Natural killer cell (primary cell): Measurements from ENCODE around the gene RCBTB2. TPM values are rescaled to one million over a fixed set of nuclear protein-coding genes. Genes with fewer than 3 reads are reported as not detected.

Experiments
- ATAC-seq, 3 donors: fragments of 150-1000 bp in 2 of 3; fragments of 200-7000 bp in 1 of 3; cut with Tn5 transposase; 1 replicate in 1 of 3; 2 replicates in 2 of 3; pipeline ENCODE4 v1.10.0; 2021; ENCODE audit warnings: mild to moderate bottlenecking in 2 of 3, moderate library complexity in 2 of 3
- DNase-seq, 2 donors: peaks; one replicate each; pipeline versions ENCODE4 v3.0.0 to v3.0.0-alpha.2; 2013 to 2021; ENCODE audit warnings: mixed read lengths in 1 of 2
- H3K27ac ChIP-seq: one replicate; pipeline ENCODE4 v1.5.1; 2013; ENCODE audit warnings: mild to moderate bottlenecking, low read length
- H3K27me3 ChIP-seq: one replicate; pipeline ENCODE4 v1.6.1; 2013; ENCODE audit warnings: low read length; ENCODE audit not compliant: control insufficient read depth, insufficient read depth
- H3K36me3 ChIP-seq: one replicate; pipeline ENCODE4 v1.6.1; 2013; ENCODE audit warnings: low read length; ENCODE audit not compliant: control insufficient read depth, insufficient read depth
- H3K4me1 ChIP-seq: one replicate; pipeline ENCODE4 v1.6.1; 2013; ENCODE audit warnings: low read length; ENCODE audit not compliant: control insufficient read depth, insufficient read depth
- H3K4me3 ChIP-seq: one replicate; pipeline ENCODE4 v1.5.1; 2013; ENCODE audit warnings: low read length
- H3K9me3 ChIP-seq: one replicate; pipeline ENCODE4 v1.6.1; 2013; ENCODE audit warnings: low read length; ENCODE audit not compliant: control insufficient read depth, insufficient read depth
- H3K27ac Mint-ChIP-seq, 2 donors: one replicate each; pipeline ENCODE4 v1.8.0; 2022; ENCODE audit warnings: mild to moderate bottlenecking in 2 of 2, mixed read lengths in 2 of 2, moderate library complexity in 1 of 2
- H3K27me3 Mint-ChIP-seq, 2 donors: one replicate each; pipeline ENCODE4 v1.8.0; 2022; ENCODE audit warnings: low read depth in 2 of 2, mixed read lengths in 2 of 2
- H3K36me3 Mint-ChIP-seq: one replicate; pipeline ENCODE4 v1.8.0; 2022; ENCODE audit warnings: mixed read lengths
- H3K4me1 Mint-ChIP-seq, 2 donors: one replicate each; pipeline ENCODE4 v1.8.0; 2022; ENCODE audit warnings: mixed read lengths in 2 of 2
- H3K4me3 Mint-ChIP-seq: one replicate; pipeline ENCODE4 v1.8.0; 2022; ENCODE audit warnings: mild to moderate bottlenecking, moderate library complexity, mixed read lengths
- H3K9me3 Mint-ChIP-seq, 2 donors: one replicate each; pipeline ENCODE4 v1.8.0; 2022; ENCODE audit warnings: mixed read lengths in 2 of 2
- WGBS: methylation state at CpG from one replicate; pipeline ENCODE4 v1.1.7; 2013; ENCODE audit warnings: missing lambda C conversion rate; ENCODE audit not compliant: insufficient coverage; 5-methylcytosine and 5-hydroxymethylcytosine counted together
- intact Hi-C: fragments of 100-400 bp; cut with micrococcal nuclease; formaldehyde crosslinking; loops from one replicate; pipeline ENCODE4 v1.14.2; 2022
- total RNA-seq, 4 donors: library from RNA; stranded (reverse); fragments of 120-200 nt in 1 of 4; gene quantifications; one replicate each; pipeline versions ENCODE4 v1.2.3 to v1.2.4, GENCODE V29; 2013 to 2022
- TF ChIP-seq, protein P1 (sequence below): fragments of 200-600 bp; IDR thresholded peaks from one replicate; pipeline ENCODE4 v1.8.0; 2022; ENCODE audit warnings: antibody characterized with exemption

Gene RCBTB2
- total RNA-seq, 3 donors from 2014 or later (not counting 1 experiment from before 2014, with no cell fraction given) = 21.9 to 27.1 (median 24.2) TPM

DNA sequence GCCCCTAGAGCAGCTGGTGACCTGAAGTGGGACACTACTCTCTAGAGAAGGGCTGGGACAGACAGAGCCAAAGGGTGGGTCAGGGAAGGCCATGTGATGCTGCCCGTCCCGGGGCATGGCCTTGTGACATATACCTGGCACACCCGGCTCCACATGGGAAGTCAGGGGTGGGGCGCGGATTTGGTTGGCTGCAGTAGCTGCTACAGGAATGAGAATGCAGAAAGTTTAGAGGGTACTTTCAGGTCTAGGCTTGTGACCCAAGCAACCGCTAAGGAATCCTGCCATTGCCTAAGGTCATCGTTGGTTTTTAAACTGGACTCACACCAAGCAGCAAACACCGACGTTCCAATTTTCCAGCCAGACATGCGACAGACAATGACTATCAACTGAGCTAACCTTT lies 25.9 kb downstream of the RCBTB2 start:
- H3K4me3 Mint-ChIP-seq = no peak overlapping the region
- no peaks in the 10 kb centered on the region for H3K27me3 Mint-ChIP-seq
- peaks cover 4% of the 10 kb centered on the region for H3K36me3 ChIP-seq
- no peak for ATAC-seq
- no peak overlapping the region for H3K4me3 ChIP-seq
- H3K27ac ChIP-seq = no peak overlapping the region
- no peaks in the 10 kb centered on the region for H3K36me3 Mint-ChIP-seq
- 96% methylated on average over 10 of the region's 10 CpGs for WGBS
- intact Hi-C loops = loop anchor here (10.0 kb wide), 1 partner anchor 172 kb away; no protein-coding TSS in a partner anchor
- H3K9me3 ChIP-seq = no peaks in the 10 kb centered on the region
- H3K4me1 ChIP-seq = peaks cover 38% of the 10 kb centered on the region
- H3K4me1 Mint-ChIP-seq = peaks cover 43 to 62% of the 10 kb centered on the region in 2 donors
- no peaks in the 10 kb centered on the region for H3K27me3 ChIP-seq
- H3K9me3 Mint-ChIP-seq = no peaks in the 10 kb centered on the region
- peak overlapping the region; percentile 91 to 97 for H3K27ac Mint-ChIP-seq
- no peak for DNase-seq
- TF ChIP-seq, protein P1, sequence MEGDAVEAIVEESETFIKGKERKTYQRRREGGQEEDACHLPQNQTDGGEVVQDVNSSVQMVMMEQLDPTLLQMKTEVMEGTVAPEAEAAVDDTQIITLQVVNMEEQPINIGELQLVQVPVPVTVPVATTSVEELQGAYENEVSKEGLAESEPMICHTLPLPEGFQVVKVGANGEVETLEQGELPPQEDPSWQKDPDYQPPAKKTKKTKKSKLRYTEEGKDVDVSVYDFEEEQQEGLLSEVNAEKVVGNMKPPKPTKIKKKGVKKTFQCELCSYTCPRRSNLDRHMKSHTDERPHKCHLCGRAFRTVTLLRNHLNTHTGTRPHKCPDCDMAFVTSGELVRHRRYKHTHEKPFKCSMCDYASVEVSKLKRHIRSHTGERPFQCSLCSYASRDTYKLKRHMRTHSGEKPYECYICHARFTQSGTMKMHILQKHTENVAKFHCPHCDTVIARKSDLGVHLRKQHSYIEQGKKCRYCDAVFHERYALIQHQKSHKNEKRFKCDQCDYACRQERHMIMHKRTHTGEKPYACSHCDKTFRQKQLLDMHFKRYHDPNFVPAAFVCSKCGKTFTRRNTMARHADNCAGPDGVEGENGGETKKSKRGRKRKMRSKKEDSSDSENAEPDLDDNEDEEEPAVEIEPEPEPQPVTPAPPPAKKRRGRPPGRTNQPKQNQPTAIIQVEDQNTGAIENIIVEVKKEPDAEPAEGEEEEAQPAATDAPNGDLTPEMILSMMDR = no peak

DNA sequence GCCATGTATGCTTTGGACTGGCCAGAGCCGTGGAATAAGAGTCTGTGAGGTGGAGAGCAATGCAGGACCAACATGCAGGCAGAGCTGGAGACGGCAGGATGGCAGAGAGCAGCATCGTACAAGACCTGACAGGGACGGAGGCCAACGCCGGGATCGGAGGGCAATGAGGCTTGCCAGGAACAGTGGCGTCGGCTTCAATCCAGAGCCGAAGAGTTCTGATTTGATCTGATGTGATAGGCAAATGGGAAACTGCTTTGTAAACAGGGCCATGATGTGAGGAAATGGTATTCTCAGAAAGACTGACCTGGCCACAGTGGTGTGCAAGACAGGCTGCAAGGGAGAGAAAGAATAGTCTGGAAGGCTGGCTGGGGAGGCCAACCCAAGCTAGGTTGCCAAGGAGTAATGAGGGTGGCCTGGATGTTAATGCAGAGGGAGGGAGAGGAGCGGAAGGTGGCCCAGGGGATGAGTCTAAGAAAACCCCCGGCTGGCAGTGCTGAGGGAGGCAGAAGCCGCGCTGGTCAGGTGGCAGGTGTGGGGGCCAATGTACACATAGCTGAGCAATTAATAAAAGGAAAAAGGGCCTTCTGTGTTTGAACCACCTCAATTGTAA lies 26.7 kb downstream of the RCBTB2 start:
- H3K36me3 Mint-ChIP-seq = no peaks in the 10 kb centered on the region
- WGBS = 66% methylated on average over 14 of the region's 14 CpGs
- TF ChIP-seq, protein P1 = no peak
- H3K27ac ChIP-seq = peak overlapping the region; percentile 80
- H3K27ac Mint-ChIP-seq = peak overlapping the region; percentile 91 to 97
- H3K27me3 Mint-ChIP-seq = no peaks in the 10 kb centered on the region
- intact Hi-C loops = loop anchor here (10.0 kb wide), 1 partner anchor 171 kb away; no protein-coding TSS in a partner anchor
- H3K27me3 ChIP-seq = no peaks in the 10 kb centered on the region
- H3K4me3 ChIP-seq = no peak overlapping the region
- peak overlapping the region; percentile 85 for H3K4me3 Mint-ChIP-seq
- DNase-seq (no peak), ATAC-seq (no peak)
- no peaks in the 10 kb centered on the region for H3K9me3 Mint-ChIP-seq
- H3K4me1 Mint-ChIP-seq = peaks cover 51 to 70% of the 10 kb centered on the region in 2 donors
- H3K9me3 ChIP-seq = no peaks in the 10 kb centered on the region
- peaks cover under 1% of the 10 kb centered on the region for H3K36me3 ChIP-seq
- peaks cover 43% of the 10 kb centered on the region for H3K4me1 ChIP-seq

DNA sequence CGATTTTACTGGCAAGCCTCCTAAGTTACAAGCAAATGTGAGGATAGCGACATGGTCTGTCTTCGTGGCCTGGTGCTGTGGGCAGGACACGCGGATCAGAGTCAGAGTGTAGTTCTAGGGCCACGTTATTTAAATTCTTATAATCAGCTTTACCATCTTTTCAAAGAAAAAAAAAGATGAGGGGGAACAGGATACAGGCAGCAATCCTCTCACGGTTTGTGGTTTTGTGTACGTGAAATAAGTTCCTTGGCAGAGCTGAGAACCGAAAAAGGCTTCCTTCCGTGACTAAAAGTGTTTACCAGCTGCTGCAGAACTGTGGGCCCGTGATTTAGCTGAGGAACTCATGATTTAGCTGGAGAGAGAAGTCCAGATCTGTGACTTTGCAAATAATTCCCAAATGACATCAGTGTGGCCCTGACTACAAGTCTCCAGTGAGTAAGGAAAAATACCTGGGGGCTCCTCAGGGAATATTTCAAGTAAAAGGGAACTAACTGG lies 27.2 kb downstream of the RCBTB2 start:
- TF ChIP-seq, protein P1 = no peak
- no peaks in the 10 kb centered on the region for H3K36me3 Mint-ChIP-seq

More for the DNA sequence above, 27.2 kb downstream of the RCBTB2 start:
- Mint-ChIP-seq H3K27ac (peak overlapping the region; percentile 91 to 97), H3K4me1 (peaks cover 57 to 75% of the 10 kb centered on the region in 2 donors), H3K27me3 (no peaks in the 10 kb centered on the region), H3K9me3 (no peaks in the 10 kb centered on the region), H3K4me3 (peak overlapping the region; percentile 85)
- no peaks in the 10 kb centered on the region for H3K36me3 ChIP-seq
- no peaks in the 10 kb centered on the region for H3K9me3 ChIP-seq
- H3K27ac ChIP-seq = peak overlapping the region; percentile 80
- H3K4me3 ChIP-seq = no peak overlapping the region
- intact Hi-C loops = loop anchor here (1.0 to 10.0 kb wide), 5 partner anchors 15 to 171 kb away; no protein-coding TSS in a partner anchor
- ATAC-seq (peak; percentile 17 to 65 (median 50)), DNase-seq (peak in 1 of 2 donors; percentile 91)
- 0% methylated on average over 8 of the region's 11 CpGs for WGBS
- H3K27me3 ChIP-seq = no peaks in the 10 kb centered on the region
- H3K4me1 ChIP-seq = peaks cover 48% of the 10 kb centered on the region
